ENCODE measurements around the gene MAP1LC3C.

DNA sequence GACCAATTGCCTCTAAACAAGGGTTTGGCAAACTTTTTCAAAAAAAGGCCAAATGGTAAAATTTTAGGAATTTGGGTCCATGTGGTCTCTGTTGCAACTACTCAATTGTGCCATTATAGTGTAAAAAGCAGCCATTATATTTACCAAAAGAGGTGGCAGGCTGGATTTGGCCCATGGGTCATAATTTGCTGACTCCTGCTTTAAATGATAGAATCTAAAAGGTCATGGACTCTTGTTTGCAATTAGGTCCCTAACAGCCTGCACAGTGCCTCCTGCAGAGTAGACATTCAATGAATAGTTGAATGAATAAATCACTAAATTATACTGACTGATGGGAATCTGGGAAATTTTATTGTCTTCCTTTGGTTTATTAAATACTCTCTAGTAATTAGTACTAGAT, 35.2 kb downstream of the MAP1LC3C start:
- TF ChIP-seq, protein P1, sequence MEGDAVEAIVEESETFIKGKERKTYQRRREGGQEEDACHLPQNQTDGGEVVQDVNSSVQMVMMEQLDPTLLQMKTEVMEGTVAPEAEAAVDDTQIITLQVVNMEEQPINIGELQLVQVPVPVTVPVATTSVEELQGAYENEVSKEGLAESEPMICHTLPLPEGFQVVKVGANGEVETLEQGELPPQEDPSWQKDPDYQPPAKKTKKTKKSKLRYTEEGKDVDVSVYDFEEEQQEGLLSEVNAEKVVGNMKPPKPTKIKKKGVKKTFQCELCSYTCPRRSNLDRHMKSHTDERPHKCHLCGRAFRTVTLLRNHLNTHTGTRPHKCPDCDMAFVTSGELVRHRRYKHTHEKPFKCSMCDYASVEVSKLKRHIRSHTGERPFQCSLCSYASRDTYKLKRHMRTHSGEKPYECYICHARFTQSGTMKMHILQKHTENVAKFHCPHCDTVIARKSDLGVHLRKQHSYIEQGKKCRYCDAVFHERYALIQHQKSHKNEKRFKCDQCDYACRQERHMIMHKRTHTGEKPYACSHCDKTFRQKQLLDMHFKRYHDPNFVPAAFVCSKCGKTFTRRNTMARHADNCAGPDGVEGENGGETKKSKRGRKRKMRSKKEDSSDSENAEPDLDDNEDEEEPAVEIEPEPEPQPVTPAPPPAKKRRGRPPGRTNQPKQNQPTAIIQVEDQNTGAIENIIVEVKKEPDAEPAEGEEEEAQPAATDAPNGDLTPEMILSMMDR (conservative IDR thresholded peaks at IDR 0.05; ENCODE audit: low read depth, low read length), result no peak
- TF ChIP-seq EZH2 (IDR thresholded peaks at IDR 0.05; ENCODE audit: borderline replicate concordance, low read depth, low read length, poor library complexity, severe bottlenecking), result no peak

Data from A673 (cell line).